GM12892 (cell line): ENCODE data around the gene CDC37L1.

Experiments used
- POLR2A ChIP-seq: IDR thresholded peaks from 2 replicates; pipeline ENCODE4 v1.6.1; 2011; ENCODE audit warnings: low read depth, low read length, control low read depth
- POLR2AphosphoS5 ChIP-seq: IDR thresholded peaks from 2 replicates; pipeline ENCODE4 v1.6.1; 2011; ENCODE audit warnings: low read depth, low read length, control low read depth
- TAF1 ChIP-seq: IDR thresholded peaks from 2 replicates; pipeline ENCODE4 v1.6.1; 2011; ENCODE audit warnings: low read depth, mild to moderate bottlenecking, control low read depth, low read length, borderline replicate concordance

- TF ChIP-seq TAF1: no peak
- TF ChIP-seq POLR2AphosphoS5: no peak
- TF ChIP-seq POLR2A: no peak
Observed at GRCh38 chr9:4663956-4664355, 15.4 kb upstream of the CDC37L1 start.
